Activated naive CD8-positive, alpha-beta T cell treated with anti-CD3 and anti-CD28 coated beads, Interleukin-2, amount 50 U/mL, for 24 hours (primary cell): ENCODE results near the gene ZDHHC14.

Source experiments
- ATAC-seq: fragments of 150-1000 bp; cut with Tn5 transposase; one replicate; pipeline ENCODE4 v1.10.0; 2021
- DNase-seq: peaks from one replicate; pipeline ENCODE4 v3.0.0; 2021
- H3K27ac Mint-ChIP-seq: one replicate; pipeline ENCODE4 v1.8.0; 2021; ENCODE audit warnings: mild to moderate bottlenecking, mixed read lengths
- H3K27me3 Mint-ChIP-seq: one replicate; pipeline ENCODE4 v1.8.0; 2021; ENCODE audit warnings: mixed read lengths
- H3K36me3 Mint-ChIP-seq: one replicate; pipeline ENCODE4 v1.8.0; 2021; ENCODE audit warnings: low read depth, mixed read lengths
- H3K4me1 Mint-ChIP-seq: one replicate; pipeline ENCODE4 v1.8.0; 2021; ENCODE audit warnings: mixed read lengths
- H3K4me3 Mint-ChIP-seq: one replicate; pipeline ENCODE4 v1.8.0; 2021; ENCODE audit warnings: mild to moderate bottlenecking, moderate library complexity, mixed read lengths
- H3K9me3 Mint-ChIP-seq: one replicate; pipeline ENCODE4 v1.8.0; 2021; ENCODE audit warnings: mixed read lengths

ZDHHC14 gene

DNA sequence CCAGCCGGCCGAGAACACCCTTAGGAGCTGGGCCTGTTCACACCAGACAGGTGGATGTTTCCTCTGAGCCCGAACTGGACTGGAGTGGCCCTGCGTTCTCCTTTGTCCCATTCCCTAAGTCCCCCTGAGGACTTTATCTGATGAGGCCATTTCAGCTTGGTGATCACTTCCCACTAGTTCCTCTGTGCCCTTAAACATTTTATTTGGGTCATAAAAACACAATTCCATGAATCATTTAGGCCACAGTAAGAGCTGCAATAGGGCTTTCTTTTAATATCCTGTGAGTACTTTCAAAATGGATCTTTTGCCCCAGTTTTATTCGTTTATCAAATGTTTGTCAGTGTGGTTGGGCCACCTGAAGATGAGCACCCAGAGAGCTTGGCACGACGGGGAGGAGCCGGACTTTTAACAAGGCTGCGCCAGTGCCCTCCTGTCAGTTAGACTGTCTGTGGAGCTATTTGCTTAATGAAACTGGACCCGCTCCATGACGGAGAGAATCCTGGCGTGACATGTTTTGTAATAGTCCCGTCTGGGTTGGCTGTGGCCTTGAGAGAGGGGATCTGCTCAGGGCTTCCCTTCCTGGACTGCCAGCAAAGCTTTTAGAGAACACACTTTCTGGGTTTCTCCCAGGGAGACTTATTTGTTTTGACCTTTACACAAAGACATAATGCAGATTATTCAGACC is 53.5 kb downstream of the ZDHHC14 start:
- H3K36me3 Mint-ChIP-seq, result peaks cover 7% of the 10 kb centered on the region
- no peaks in the 10 kb centered on the region for H3K9me3 Mint-ChIP-seq
- peaks cover 6% of the 10 kb centered on the region for H3K27me3 Mint-ChIP-seq
- DNase-seq (no peak), ATAC-seq (no peak)
- H3K4me1 Mint-ChIP-seq, result peaks cover 13% of the 10 kb centered on the region
- H3K27ac Mint-ChIP-seq, result no peak overlapping the region
- H3K4me3 Mint-ChIP-seq, result no peak overlapping the region

DNA sequence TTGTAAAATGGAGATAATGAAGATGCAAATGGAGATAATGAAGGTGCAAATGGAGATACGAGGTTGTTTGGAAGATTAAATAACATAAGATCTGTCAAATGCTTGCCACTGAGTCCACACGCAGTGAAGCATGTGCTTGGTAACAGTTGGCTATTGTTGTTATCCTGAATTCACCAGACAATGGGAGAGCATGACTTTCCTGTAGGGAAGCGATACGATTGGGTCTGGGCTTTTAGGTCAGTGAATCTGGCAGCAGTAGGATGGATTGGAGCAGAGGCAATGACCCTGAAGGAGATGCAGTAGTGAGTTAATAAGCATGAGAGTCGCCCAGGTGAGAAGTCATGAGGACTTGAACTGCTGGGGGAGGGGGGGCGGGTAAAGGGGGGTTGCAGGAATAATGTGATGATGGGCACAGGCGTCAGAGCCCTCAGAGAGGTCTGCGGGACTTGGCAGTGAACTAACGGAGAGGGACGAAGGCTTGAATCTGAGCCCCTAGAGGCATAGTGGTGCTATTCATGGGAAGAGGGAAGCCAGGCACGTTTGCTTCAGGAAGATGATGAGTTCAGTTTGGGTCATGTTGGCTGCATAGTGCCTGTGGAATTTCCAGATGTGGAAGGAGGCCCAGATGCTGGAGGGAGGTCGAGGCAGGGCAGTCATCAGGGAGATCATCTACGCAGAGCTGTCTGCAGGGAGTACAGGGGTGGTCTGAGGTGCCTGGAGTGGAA is 55.4 kb downstream of the ZDHHC14 start:
- Mint-ChIP-seq H3K36me3 (peaks cover 14% of the 10 kb centered on the region), H3K27me3 (peaks cover 6% of the 10 kb centered on the region), H3K27ac (no peak overlapping the region), H3K9me3 (peaks cover 11% of the 10 kb centered on the region), H3K4me3 (no peak overlapping the region), H3K4me1 (peaks cover 12% of the 10 kb centered on the region)
- no peak for ATAC-seq
- DNase-seq, result no peak

DNA sequence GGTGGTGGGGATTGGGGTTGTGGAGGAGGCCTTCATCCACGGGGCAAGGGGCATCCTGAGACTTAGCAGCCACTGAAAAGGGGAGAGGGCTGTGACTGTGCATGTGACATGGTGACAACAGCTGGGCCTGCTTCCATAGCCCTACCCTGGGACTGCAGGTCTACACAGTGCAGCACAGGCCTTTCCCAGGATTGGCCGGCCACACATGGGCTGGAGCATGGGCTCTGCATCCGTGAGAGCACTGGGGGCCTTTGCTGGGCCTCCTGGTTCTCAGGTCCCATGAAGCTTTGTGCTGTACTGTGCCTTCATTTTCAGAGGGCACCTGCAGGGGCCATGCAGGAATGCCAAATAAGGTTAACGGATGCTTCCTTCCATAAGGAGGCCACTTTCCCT is 56.0 kb downstream of the ZDHHC14 start:
- H3K27me3 Mint-ChIP-seq, result peaks cover 6% of the 10 kb centered on the region

DNA sequence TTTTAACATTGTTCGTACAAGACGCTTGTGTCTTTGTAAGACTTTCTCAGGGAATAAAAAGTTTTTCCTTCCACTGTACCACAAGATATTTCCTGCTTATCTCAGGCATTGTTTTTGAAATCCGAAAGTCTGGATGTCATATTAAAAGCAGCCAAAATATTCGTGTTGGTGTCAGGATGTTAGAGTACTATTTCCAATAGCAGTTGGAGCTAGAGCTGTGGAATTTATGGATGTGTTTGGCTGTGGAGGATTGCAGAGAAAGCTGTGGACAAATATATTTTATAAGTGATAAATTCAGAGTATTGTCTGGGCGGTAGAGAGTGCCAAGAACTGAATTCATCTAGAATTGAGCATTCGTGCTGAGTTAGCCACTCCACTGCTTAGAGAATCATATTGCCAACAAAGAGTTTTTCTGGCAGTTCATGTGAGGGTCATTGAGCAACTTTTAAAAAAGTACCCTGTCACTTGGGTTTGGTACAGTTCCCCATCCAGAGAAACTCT is 57.7 kb downstream of the ZDHHC14 start:
- Mint-ChIP-seq H3K36me3 (peaks cover 26% of the 10 kb centered on the region), H3K4me3 (no peak overlapping the region), H3K9me3 (peaks cover 22% of the 10 kb centered on the region), H3K4me1 (peaks cover 24% of the 10 kb centered on the region), H3K27ac (no peak overlapping the region), H3K27me3 (peaks cover 6% of the 10 kb centered on the region)
- ATAC-seq (no peak), DNase-seq (no peak)

More for the DNA sequence above, 56.0 kb downstream of the ZDHHC14 start:
- peaks cover 11% of the 10 kb centered on the region for H3K9me3 Mint-ChIP-seq
- no peak for DNase-seq
- no peak overlapping the region for H3K4me3 Mint-ChIP-seq
- ATAC-seq, result no peak
- H3K27ac Mint-ChIP-seq, result no peak overlapping the region
- H3K4me1 Mint-ChIP-seq, result peaks cover 12% of the 10 kb centered on the region
- peaks cover 16% of the 10 kb centered on the region for H3K36me3 Mint-ChIP-seq

DNA sequence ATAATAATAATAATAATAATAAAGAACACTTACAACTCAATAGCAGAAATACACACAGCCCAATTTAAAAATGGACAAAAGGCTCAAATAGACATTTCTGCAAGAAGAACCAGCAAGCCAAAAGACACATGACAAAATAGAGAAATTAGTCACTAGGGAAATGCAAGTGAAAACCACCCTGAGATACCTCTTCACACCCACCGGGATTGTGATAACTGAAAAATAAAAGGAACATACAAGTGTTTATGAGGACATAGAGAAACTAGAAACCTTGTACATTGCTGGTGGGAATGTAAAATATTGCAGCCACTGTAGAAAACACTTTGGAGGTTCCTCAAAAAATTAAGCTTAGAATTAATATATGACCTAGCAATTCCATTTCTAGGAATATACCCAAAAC is 59.2 kb downstream of the ZDHHC14 start:
- H3K27ac Mint-ChIP-seq, result no peak overlapping the region
- DNase-seq (no peak), ATAC-seq (no peak)
- H3K27me3 Mint-ChIP-seq, result peaks cover 6% of the 10 kb centered on the region
- no peak overlapping the region for H3K4me3 Mint-ChIP-seq
- peaks cover 27% of the 10 kb centered on the region for H3K36me3 Mint-ChIP-seq
- H3K4me1 Mint-ChIP-seq, result peaks cover 29% of the 10 kb centered on the region
- peaks cover 24% of the 10 kb centered on the region for H3K9me3 Mint-ChIP-seq

DNA sequence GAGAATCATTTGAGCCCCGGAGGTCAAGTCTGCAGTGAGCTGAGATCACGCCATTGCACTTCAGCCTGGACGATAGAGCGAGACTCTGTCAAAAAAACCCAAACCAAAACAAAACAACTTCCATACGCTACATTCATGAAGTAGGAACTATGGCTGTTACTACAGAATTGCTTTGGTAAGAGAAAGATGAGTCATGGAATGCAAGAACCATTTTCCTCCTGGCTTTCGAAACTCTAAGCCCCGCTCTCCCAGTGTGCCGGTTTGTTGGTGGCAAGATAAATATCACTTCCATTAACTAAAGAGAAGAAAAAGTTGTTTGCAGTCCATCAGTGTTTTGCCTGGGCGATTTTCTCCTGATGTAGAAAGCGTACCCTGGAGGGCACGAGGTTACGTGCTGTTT is 61.3 kb downstream of the ZDHHC14 start:
- Mint-ChIP-seq H3K27me3 (peaks cover 2% of the 10 kb centered on the region), H3K4me1 (peaks cover 29% of the 10 kb centered on the region), H3K9me3 (peaks cover 24% of the 10 kb centered on the region), H3K4me3 (no peak overlapping the region), H3K27ac (no peak overlapping the region), H3K36me3 (peaks cover 27% of the 10 kb centered on the region)
- no peak for ATAC-seq
- DNase-seq, result no peak

DNA sequence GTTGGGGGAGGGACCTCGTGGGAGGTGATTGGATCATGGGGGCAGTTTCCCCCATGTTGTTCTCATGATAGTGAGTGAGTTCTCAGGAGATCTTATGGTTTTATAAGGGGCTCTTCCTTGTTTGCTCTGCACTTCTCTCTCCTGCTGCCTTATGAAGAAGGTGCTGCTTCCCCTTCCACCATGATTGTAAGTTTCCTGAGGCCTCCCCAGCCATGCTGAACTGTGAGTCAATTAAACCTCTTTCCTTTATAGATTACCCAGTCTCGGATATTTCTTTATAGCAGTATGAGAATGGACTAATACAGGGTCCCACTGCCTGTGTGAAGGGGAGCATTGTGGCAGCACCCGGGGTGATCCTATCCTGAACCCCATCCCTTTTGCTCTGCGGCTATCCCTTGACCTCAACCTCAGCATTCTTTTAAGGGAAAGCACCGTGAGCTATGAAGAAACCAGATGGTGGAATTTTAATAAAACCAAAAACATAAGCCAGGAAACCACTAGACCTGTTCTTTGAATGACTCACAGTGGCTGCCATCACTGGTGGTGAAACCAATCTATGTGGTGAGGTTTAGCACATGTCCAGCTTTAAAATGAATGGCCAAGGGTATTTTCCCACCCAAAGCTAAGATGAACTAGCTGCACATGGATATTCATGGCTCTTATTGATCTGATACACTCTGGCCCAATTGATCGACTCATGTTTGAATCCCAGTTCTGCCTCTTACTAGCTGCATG is 62.2 kb downstream of the ZDHHC14 start:
- H3K4me3 Mint-ChIP-seq, result no peak overlapping the region
- H3K9me3 Mint-ChIP-seq, result peaks cover 24% of the 10 kb centered on the region
- H3K4me1 Mint-ChIP-seq, result peaks cover 29% of the 10 kb centered on the region
- peak overlapping the region; percentile 80 for H3K27ac Mint-ChIP-seq
- H3K27me3 Mint-ChIP-seq, result peaks cover 2% of the 10 kb centered on the region
- H3K36me3 Mint-ChIP-seq, result peaks cover 27% of the 10 kb centered on the region
- ATAC-seq (peak; percentile 74), DNase-seq (no peak)

DNA sequence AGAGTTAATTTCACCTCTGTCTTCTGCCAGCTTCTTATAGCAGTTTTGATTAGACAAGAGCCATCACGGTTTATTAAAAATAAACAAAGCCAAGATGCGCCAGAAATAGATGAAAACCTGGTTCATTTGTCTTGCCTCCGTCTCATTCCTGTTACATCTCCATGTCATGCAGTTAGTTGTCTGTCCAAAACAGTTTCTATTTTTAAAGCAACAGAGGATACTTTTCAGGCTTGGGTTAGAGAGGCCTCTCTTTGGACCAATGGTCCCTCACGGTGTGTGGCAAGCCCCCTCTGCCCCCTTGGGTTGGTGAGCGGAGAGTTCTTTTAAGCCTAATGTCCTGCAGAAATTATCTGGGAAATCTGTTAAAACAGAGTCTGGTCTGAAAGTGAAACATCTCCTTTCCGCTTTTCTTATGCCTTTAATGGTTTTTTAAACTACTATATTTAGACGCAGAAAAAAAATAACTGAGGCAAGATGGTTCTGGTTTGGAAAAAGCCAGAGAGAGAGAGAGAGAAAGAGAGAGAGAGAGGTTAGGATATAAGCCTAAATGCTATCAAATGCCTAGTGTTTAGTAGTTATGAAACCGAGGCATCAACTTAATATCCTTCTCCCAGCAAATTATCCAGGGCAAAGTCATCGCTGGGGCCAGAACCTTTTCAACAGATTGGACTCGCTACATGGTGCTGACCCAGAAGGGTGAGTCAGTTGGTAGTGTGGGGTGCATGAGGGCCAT is 64.5 kb downstream of the ZDHHC14 start:
- Mint-ChIP-seq H3K27me3 (no peaks in the 10 kb centered on the region), H3K36me3 (peaks cover 22% of the 10 kb centered on the region), H3K27ac (no peak overlapping the region), H3K4me3 (no peak overlapping the region), H3K4me1 (peaks cover 25% of the 10 kb centered on the region), H3K9me3 (peaks cover 21% of the 10 kb centered on the region)
- ATAC-seq (no peak), DNase-seq (no peak)

DNA sequence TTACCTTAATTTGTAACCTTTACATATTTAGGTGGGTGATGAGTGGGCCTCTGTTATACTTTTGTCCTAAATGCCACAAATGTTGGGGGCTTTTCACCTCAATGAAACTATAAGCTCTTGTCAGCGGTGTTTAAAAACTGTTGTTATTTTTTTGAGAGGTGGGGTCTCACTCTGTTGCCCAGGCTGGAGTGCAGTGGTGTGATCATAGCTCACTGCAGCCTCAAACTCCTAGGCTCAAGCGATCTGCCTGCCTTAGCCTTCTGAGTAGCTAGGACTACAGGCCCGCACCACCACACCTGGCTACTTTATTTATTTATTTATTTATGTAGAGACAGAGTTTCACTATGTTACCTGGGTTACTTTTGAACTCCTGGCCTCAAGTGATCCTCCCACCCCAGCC is 66.7 kb downstream of the ZDHHC14 start:
- ATAC-seq, result no peak
- Mint-ChIP-seq H3K4me3 (no peak overlapping the region), H3K9me3 (peaks cover 10% of the 10 kb centered on the region), H3K36me3 (peaks cover 8% of the 10 kb centered on the region), H3K27me3 (no peaks in the 10 kb centered on the region), H3K27ac (no peak overlapping the region), H3K4me1 (peaks cover 14% of the 10 kb centered on the region)
- no peak for DNase-seq

DNA sequence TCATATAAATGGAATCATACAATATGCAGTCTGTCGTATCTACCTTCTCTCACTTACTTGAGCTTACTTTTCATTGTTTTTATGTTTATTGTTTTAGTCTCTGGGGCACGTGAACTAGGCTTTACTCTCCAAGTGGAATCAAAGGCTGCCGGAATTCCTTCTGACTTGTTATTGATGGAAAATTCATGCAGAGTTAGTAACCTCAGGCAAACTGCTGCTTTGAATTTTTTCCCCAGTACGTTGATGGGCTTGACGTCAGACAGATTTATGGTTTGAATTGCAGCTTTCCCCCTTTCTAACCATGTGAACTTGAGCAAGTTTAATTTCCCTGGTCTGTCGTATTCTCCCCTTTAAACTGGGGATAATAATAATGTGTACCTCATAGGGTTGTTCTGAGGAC is 68.6 kb downstream of the ZDHHC14 start:
- Mint-ChIP-seq H3K4me3 (no peak overlapping the region), H3K27ac (no peak overlapping the region), H3K36me3 (no peaks in the 10 kb centered on the region), H3K27me3 (no peaks in the 10 kb centered on the region), H3K9me3 (no peaks in the 10 kb centered on the region), H3K4me1 (no peaks in the 10 kb centered on the region)
- ATAC-seq (no peak), DNase-seq (no peak)

DNA sequence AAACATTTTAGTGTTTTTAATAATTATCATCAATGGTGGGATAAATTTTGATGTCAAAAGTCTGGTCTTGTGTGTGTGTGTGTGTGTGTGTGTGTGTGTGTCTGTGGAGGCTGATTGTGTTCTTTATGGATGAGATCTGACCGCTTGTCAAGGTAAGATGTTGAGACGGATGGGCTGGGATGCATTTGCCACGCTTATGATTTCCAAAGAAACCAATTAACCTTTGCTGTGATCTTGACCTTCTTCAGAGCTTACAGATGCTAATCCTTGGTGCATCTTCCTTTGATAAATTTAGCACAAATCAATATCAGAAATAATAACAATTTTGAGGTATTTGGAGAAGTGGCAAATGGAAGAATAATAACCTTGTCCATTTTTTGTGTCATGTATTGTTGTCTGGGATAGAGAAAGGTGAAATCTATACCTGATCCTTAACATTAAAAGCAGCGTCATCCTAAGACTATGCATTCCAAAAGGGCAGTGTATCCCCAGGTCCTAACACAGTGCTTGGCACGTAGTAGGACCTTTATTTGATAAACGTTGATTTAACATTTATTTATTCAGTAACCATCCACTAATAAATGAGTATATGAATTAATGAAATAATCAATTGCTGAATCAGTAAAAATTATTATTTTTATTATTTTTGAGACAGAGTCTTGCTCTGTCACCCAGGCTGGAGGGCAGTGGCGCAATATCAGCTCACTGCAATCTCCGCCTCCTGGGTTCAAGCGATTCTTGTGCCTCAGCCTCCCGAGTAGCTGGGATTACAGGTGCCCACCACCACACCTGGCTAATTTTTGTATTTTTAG is 70.1 kb downstream of the ZDHHC14 start:
- no peaks in the 10 kb centered on the region for H3K9me3 Mint-ChIP-seq
- H3K36me3 Mint-ChIP-seq, result no peaks in the 10 kb centered on the region
- no peak overlapping the region for H3K4me3 Mint-ChIP-seq
- ATAC-seq (no peak), DNase-seq (no peak)
- H3K27me3 Mint-ChIP-seq, result no peaks in the 10 kb centered on the region
- peaks cover 4% of the 10 kb centered on the region for H3K4me1 Mint-ChIP-seq
- H3K27ac Mint-ChIP-seq, result no peak overlapping the region

DNA sequence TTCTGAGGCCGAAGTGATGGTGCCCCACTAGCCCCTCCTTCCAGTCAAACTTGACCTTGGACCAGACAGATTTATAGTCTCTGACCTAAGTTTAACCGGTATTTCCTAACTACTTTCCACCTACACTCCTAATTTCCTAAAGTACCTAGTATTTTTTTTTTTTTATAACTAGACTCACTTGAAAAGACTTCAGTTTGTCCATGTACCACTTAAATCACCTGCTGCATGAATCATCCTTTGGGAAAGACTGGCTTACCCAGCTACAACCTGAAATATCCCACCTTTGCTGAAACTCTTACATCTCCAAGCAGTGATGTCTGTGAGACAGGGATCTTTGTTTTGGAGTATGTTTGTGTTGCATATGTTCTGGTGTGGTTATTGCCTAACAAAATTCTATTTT is 71.1 kb downstream of the ZDHHC14 start:
- H3K27me3 Mint-ChIP-seq, result no peaks in the 10 kb centered on the region
- peaks cover 13% of the 10 kb centered on the region for H3K4me1 Mint-ChIP-seq
- no peaks in the 10 kb centered on the region for H3K9me3 Mint-ChIP-seq
- H3K27ac Mint-ChIP-seq, result no peak overlapping the region
- no peak overlapping the region for H3K4me3 Mint-ChIP-seq
- H3K36me3 Mint-ChIP-seq, result no peaks in the 10 kb centered on the region
- ATAC-seq, result no peak
- DNase-seq, result no peak

DNA sequence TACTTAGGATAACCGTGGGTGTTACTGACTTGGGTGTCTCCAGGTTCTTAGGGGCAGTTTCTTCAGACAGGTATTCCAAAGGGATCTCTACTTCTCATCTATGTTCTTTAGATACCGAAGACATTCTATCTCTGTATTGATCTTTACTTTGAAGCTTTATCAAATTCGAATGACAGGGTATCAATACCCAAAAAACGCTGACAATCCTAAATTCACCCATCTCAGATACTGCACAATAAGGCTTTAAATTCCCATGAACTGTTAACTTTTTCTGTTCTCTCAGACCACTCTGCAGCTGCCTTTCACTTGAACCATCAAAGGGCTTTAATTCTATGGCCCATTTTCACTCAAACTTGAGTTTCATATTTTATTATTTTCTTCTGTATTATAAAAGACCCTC is 72.1 kb downstream of the ZDHHC14 start:
- Mint-ChIP-seq H3K27me3 (no peaks in the 10 kb centered on the region), H3K9me3 (no peaks in the 10 kb centered on the region), H3K4me3 (no peak overlapping the region), H3K4me1 (peaks cover 21% of the 10 kb centered on the region), H3K27ac (no peak overlapping the region), H3K36me3 (no peaks in the 10 kb centered on the region)
- DNase-seq (no peak), ATAC-seq (no peak)

DNA sequence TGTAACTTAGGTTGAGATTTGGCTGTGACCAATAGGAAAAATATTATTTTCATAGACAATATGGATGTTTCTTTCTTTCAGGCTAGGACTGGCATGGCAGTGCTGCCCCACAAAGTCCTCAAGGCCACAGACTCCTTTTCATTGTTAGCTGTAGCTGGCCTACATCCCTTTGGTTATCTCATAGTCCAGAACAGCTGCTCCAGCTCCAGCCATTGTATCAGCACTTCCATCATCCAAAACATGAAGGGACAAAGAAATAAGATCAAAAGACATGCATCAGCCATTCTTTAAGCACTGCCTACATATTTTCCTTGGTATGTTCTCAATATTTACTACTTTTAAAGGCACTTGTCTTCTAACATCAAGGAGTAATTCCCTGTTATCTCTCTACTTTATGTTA is 73.0 kb downstream of the ZDHHC14 start:
- no peak overlapping the region for H3K27ac Mint-ChIP-seq
- H3K27me3 Mint-ChIP-seq, result no peaks in the 10 kb centered on the region
- no peak overlapping the region for H3K4me3 Mint-ChIP-seq
- no peaks in the 10 kb centered on the region for H3K9me3 Mint-ChIP-seq
- peaks cover 26% of the 10 kb centered on the region for H3K4me1 Mint-ChIP-seq
- DNase-seq, result no peak
- ATAC-seq, result no peak
- H3K36me3 Mint-ChIP-seq, result no peaks in the 10 kb centered on the region
